ENCODE results near the gene CCHCR1. TPM values are rescaled to one million over a fixed set of nuclear protein-coding genes. Genes with fewer than 3 reads are reported as not detected.

CCHCR1 gene
- total RNA-seq, 1 experiment from 2014 or later = 45.5 TPM

DNA sequence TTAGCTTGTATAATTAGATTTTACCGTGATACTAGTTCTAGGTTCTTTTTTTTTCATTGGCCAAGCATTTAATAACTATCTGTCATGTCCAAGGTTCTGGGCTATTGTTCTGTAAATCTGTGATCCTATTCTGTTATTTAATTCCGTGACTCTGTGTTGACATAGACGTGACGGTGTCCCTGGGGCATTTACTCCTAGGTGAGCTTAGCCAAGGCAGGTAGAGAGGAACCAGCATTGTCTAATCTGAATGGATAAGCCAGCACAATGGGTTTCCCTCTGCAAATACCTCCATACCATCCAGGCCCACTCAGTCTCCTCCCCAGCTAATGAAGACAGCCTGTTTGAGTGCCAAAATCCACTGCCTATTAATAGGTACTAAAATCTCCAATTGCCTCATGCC, 28.5 kb downstream of the CCHCR1 start:
- no peaks in the 10 kb centered on the region for H3K79me2 ChIP-seq (ENCODE audit: insufficient read depth, low read length)
- H3K18ac ChIP-seq (ENCODE audit: insufficient read length, low read depth, low read length) = no peak overlapping the region
- no peak overlapping the region for H3K4me2 ChIP-seq (ENCODE audit: insufficient read depth, insufficient read length, low read length)
- peaks cover 8% of the 10 kb centered on the region for H3K27me3 Mint-ChIP-seq (ENCODE audit: low read depth)
- TF ChIP-seq, protein P1, sequence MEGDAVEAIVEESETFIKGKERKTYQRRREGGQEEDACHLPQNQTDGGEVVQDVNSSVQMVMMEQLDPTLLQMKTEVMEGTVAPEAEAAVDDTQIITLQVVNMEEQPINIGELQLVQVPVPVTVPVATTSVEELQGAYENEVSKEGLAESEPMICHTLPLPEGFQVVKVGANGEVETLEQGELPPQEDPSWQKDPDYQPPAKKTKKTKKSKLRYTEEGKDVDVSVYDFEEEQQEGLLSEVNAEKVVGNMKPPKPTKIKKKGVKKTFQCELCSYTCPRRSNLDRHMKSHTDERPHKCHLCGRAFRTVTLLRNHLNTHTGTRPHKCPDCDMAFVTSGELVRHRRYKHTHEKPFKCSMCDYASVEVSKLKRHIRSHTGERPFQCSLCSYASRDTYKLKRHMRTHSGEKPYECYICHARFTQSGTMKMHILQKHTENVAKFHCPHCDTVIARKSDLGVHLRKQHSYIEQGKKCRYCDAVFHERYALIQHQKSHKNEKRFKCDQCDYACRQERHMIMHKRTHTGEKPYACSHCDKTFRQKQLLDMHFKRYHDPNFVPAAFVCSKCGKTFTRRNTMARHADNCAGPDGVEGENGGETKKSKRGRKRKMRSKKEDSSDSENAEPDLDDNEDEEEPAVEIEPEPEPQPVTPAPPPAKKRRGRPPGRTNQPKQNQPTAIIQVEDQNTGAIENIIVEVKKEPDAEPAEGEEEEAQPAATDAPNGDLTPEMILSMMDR (conservative IDR thresholded peaks at IDR 0.05) = no peak
- no peak overlapping the region for H2BK12ac ChIP-seq (ENCODE audit: insufficient read length, low read depth, low read length)
- no peaks in the 10 kb centered on the region for H3K27me3 ChIP-seq (ENCODE audit: insufficient read depth, low read length)
- H3K36me3 Mint-ChIP-seq (ENCODE audit: insufficient read depth in 1 of 3, low read depth in 3 of 3) = no peaks in the 10 kb centered on the region
- H3K79me1 ChIP-seq (ENCODE audit: insufficient read depth, low read depth, low read length, poor library complexity, severe bottlenecking) = no peaks in the 10 kb centered on the region
- peaks cover 38 to 44% of the 10 kb centered on the region in 2 experiments for H3K4me1 Mint-ChIP-seq
- H3K56ac ChIP-seq (ENCODE audit: insufficient read length, low read depth, low read length) = no peak overlapping the region
- no peak overlapping the region; a peak in 1 of 7 replicates for H3K27ac Mint-ChIP-seq
- WGBS (ENCODE audit: extremely low coverage, insufficient read length, low lambda C conversion rate) = no CpG with 5 or more reads among the region's 4 CpGs
- no peaks in the 10 kb centered on the region for H3K9me3 ChIP-seq (ENCODE audit: control insufficient read depth, low read depth, low read length)
- no peak overlapping the region for H3K23ac ChIP-seq (ENCODE audit: insufficient read length, low read depth, low read length)
- no peaks in the 10 kb centered on the region for H4K20me1 ChIP-seq (ENCODE audit: control insufficient read depth, insufficient read depth, insufficient read length)
- H2BK120ac ChIP-seq (ENCODE audit: low read depth, low read length, poor library complexity, severe bottlenecking) = no peak overlapping the region
- no peak overlapping the region for H3K9ac ChIP-seq (ENCODE audit: extremely low read depth, insufficient read length, low read length)
- no peak overlapping the region for H3K14ac ChIP-seq (ENCODE audit: insufficient read depth, low read length)
- H3K9me3 Mint-ChIP-seq = no peaks in the 10 kb centered on the region; a peak in 1 of 5 replicates
- H2BK5ac ChIP-seq (ENCODE audit: insufficient read length, low read length) = no peak overlapping the region
- H4K91ac ChIP-seq (ENCODE audit: insufficient read length, low read depth, low read length) = no peak overlapping the region
- no peak overlapping the region for H2BK20ac ChIP-seq (ENCODE audit: low read depth, low read length, poor library complexity, severe bottlenecking)
- H3K23me2 ChIP-seq (ENCODE audit: insufficient read length, low read depth, low read length, poor library complexity, severe bottlenecking) = no peaks in the 10 kb centered on the region
- no peak overlapping the region for H2AFZ ChIP-seq (ENCODE audit: low read length)
- H3K4ac ChIP-seq (ENCODE audit: low read depth, low read length) = no peak overlapping the region
- no peak overlapping the region for H4K5ac ChIP-seq (ENCODE audit: insufficient read length, low read depth, low read length)
- H3K4me3 Mint-ChIP-seq = no peak overlapping the region
- H3K4me1 ChIP-seq (ENCODE audit: insufficient read depth, low read length) = no peaks in the 10 kb centered on the region
- no peak overlapping the region for H4K8ac ChIP-seq (replicated peaks; ENCODE audit: insufficient read length, low read depth, low read length)
- H2BK15ac ChIP-seq (ENCODE audit: low read depth, low read length) = no peak overlapping the region
- no peak for DNase-seq
- H3K27ac ChIP-seq (ENCODE audit: insufficient read length, low read depth, low read length) = no peak overlapping the region
- no peak overlapping the region for H2AK5ac ChIP-seq (ENCODE audit: insufficient read length, low read length)
- no peak overlapping the region for H3T11ph ChIP-seq (ENCODE audit: low read length)
